ENCODE data around the gene GPC1. TPM values are rescaled to one million over a fixed set of nuclear protein-coding genes. Genes with fewer than 3 reads are reported as not detected.
A peak's percentile ranks its signal among the peaks of the same experiment; 100 is the strongest.

The GPC1 gene
- total and polyA plus RNA-seq, 2 of the 13 experiments (the other 11 are each of a cell fraction or from before 2014, with no cell fraction given) = 4.0 to 5.5 TPM

DNA sequence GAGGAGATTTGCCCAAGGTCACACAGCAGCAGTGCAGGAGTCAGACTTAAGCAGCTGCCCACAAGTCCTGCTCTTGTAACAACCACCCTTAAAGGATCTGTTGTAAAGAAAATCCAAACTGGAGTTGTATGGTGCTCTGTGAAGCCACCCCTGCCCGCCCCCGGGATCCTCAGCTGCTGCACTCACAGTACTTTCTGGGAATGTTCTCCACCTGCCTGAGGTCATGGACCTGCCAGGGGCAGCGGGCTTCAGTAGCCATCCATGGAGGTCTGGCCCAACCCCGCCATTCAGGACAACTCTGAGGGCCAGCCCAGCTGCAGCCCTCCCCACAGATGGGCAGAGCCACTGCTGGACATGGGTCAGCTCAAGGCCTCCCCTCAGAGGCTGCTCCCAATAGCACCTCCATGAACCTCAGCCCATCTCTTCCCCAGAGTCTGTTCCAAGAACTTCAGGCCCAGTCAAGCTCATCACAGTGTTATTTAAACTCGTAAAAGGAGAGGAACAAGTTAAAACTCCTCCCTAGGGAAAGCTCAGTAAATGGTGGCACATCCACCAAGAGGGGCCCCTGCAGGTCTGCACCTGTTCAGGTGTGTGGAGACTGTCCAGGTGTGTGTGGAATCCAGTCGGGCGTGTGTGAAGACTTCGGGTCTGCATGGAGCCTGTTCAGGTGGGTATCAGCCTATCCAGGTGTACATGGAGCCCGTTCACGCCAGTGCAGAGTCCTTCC is 39.4 kb upstream of the GPC1 start:
- Histone ChIP-seq H3K4me1 (ENCODE audit: insufficient read depth, low read length) (no peaks in the 10 kb centered on the region), H3K4me3 (replicated peaks in 1 of 3; ENCODE audit: insufficient read depth in 1 of 3, low read depth in 2 of 3, low read length in 3 of 3) (no peak overlapping the region), H3K9me3 (ENCODE audit: low read length) (no peaks in the 10 kb centered on the region), H3K27ac (ENCODE audit: extremely low read length, insufficient read depth, low read length) (no peak overlapping the region), H2AFZ (ENCODE audit: low read length) (no peak overlapping the region), H3K27me3 (ENCODE audit: control insufficient read depth in 1 of 2, insufficient read depth in 2 of 2, low read length in 2 of 2) (peaks cover 34 to 96% of the 10 kb centered on the region in 2 experiments), H3K79me2 (ENCODE audit: insufficient read depth, low read length) (no peaks in the 10 kb centered on the region), H3K36me3 (replicated peaks in 1 of 2; ENCODE audit: control insufficient read depth in 1 of 2, insufficient read depth in 2 of 2, low read length in 2 of 2) (no peaks in the 10 kb centered on the region), H3K9ac (ENCODE audit: insufficient read depth, low read depth, low read length) (no peak overlapping the region), H3K4me2 (ENCODE audit: low read depth, low read length) (no peak overlapping the region), H4K20me1 (ENCODE audit: insufficient read depth, low read length) (no peaks in the 10 kb centered on the region; the same call in 1 of the 2 replicates)
- DNase-seq (ENCODE audit: low spot score) (no peak), FAIRE-seq (no peak), ATAC-seq (no peak)
- TF ChIP-seq ZNF768 (CRISPR knock-in tag; IDR thresholded peaks at IDR 0.05) (peak; percentile 50), SNAPC2 (CRISPR knock-in tag; IDR thresholded peaks at IDR 0.05) (no peak)
- WGBS (ENCODE audit: low lambda C conversion rate) = 0% methylated on average over 9 of the region's 10 CpGs
- no TSS peak for BruUV-seq (replicated peaks)
- ChIA-PET POLR2A (no interaction called here), CTCF (ENCODE audit: low intra/inter-chr PET ratio, low total read pairs) (no interaction called here)
- intact Hi-C loops (cut with micrococcal nuclease; ENCODE audit: unreplicated experiment) (no loop called here), in situ Hi-C loops (cut with HindIII; ENCODE audit: extremely low pct_ligation_motif_present, low pct_unique_long_range_greater_than_20kb) (no loop called here)

DNA sequence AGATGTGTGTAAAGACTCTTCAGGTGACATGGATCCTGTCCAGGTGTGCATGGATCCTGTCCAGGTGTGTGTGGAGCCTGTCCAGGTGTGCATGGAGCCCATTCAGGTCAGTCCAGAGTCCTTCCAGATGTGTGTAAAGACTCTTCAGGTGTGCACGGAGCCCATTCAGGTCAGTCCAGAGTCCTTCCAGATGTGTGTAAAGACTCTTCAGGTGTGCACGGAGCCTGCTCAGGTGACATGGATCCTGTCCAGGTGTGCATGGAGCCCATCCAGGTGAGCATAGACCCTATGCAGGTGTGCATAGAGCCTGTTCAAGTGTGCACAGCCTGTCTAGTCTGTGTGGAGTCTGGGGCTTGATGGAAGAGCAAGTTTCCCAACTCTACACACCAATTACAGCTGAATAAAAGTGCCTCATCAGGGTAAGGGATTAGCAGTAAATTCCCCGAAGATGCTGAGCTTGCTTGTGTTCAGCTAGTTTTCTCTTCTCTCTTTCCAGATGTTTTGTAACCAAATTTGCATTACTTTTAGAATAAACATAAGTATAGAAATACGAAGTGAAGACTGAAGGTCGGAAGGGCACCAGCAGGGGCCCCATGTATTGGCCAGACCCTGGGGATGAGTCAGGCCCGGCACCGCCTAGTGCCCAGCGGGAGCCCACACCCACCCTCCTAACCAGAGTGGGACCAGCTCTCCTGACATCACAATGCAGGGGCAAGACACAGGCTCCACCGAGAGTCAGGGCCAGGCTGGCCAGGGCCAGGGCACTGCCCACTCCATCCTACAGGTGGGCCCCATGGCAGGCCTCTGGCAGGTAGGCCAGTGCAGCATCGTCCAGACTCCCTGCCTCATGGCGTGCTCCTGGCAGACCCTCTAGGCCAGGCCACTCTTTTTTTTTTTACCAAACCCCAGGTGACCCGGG is 38.6 kb upstream of the GPC1 start:
- H3K79me2 ChIP-seq (ENCODE audit: insufficient read depth, low read length) = no peaks in the 10 kb centered on the region
- peaks cover 35 to 96% of the 10 kb centered on the region in 2 experiments for H3K27me3 ChIP-seq (ENCODE audit: control insufficient read depth in 1 of 2, insufficient read depth in 2 of 2, low read length in 2 of 2)
- no peak overlapping the region for H3K4me3 ChIP-seq (replicated peaks in 1 of 3; ENCODE audit: insufficient read depth in 1 of 3, low read depth in 2 of 3, low read length in 3 of 3)
- H4K20me1 ChIP-seq (ENCODE audit: insufficient read depth, low read length) = no peaks in the 10 kb centered on the region
- no peaks in the 10 kb centered on the region for H3K9me3 ChIP-seq (ENCODE audit: low read length)
- no peaks in the 10 kb centered on the region for H3K36me3 ChIP-seq (replicated peaks in 1 of 2; ENCODE audit: control insufficient read depth in 1 of 2, insufficient read depth in 2 of 2, low read length in 2 of 2)
- H3K4me1 ChIP-seq (ENCODE audit: insufficient read depth, low read length) = no peaks in the 10 kb centered on the region
- in situ Hi-C loops (cut with HindIII; ENCODE audit: extremely low pct_ligation_motif_present, low pct_unique_long_range_greater_than_20kb) (no loop called here), intact Hi-C loops (cut with micrococcal nuclease; ENCODE audit: unreplicated experiment) (no loop called here)
- POLR2A ChIA-PET = no interaction called here
- ATAC-seq (no peak), FAIRE-seq (no peak), DNase-seq (ENCODE audit: low spot score) (no peak)
- 4% methylated on average over 12 of the region's 12 CpGs for WGBS (ENCODE audit: low lambda C conversion rate)
- no peak overlapping the region for H3K27ac ChIP-seq (ENCODE audit: extremely low read length, insufficient read depth, low read length)
- no peak overlapping the region for H3K4me2 ChIP-seq (ENCODE audit: low read depth, low read length)
- no peak for TF ChIP-seq ZNF230 (CRISPR knock-in tag; IDR thresholded peaks at IDR 0.05)
- TF ChIP-seq EHMT2 (IDR thresholded peaks at IDR 0.05; ENCODE audit: borderline replicate concordance, low read depth, low read length) = no peak
- TF ChIP-seq MBNL3 (CRISPR knock-in tag; conservative IDR thresholded peaks at IDR 0.05) = no peak
- TF ChIP-seq, protein P1, sequence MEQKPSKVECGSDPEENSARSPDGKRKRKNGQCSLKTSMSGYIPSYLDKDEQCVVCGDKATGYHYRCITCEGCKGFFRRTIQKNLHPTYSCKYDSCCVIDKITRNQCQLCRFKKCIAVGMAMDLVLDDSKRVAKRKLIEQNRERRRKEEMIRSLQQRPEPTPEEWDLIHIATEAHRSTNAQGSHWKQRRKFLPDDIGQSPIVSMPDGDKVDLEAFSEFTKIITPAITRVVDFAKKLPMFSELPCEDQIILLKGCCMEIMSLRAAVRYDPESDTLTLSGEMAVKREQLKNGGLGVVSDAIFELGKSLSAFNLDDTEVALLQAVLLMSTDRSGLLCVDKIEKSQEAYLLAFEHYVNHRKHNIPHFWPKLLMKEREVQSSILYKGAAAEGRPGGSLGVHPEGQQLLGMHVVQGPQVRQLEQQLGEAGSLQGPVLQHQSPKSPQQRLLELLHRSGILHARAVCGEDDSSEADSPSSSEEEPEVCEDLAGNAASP (CRISPR knock-in tag; IDR thresholded peaks at IDR 0.05; ENCODE audit: borderline replicate concordance) = no peak
- CTCF ChIA-PET (ENCODE audit: low intra/inter-chr PET ratio, low total read pairs) = no interaction called here
- no TSS peak for BruUV-seq (replicated peaks)
- no peak overlapping the region for H3K9ac ChIP-seq (ENCODE audit: insufficient read depth, low read depth, low read length)
- no peak overlapping the region for H2AFZ ChIP-seq (ENCODE audit: low read length)
